Fibroblast of lung (primary cell): ENCODE data around the gene GUF1.

ENCODE experiments used
- CTCF ChIP-seq, 2 donors: IDR thresholded peaks in 1 of 2; conservative IDR thresholded peaks in 1 of 2; 1 replicate in 1 of 2; 2 replicates in 1 of 2; pipeline ENCODE4 v1.5.1; 2011 to 2012; ENCODE audit warnings: low read length in 2 of 2, control low read depth in 1 of 2, inconsistent platforms in 1 of 2, low read depth in 1 of 2, mild to moderate bottlenecking in 1 of 2
- EZH2 ChIP-seq: IDR thresholded peaks from 2 replicates; pipeline ENCODE4 v1.5.1; 2012; ENCODE audit warnings: low read length, control low read depth, mild to moderate bottlenecking; ENCODE audit errors: missing control alignments

- TF ChIP-seq CTCF (conservative IDR thresholded peaks at IDR 0.05 in 1 of 2, IDR thresholded peaks at IDR 0.05 in 1 of 2; ENCODE audit: low read depth in 1 of 2, low read length in 2 of 2): no peak
- TF ChIP-seq EZH2: no peak
Measured at GRCh38 chr4:44662623-44663005, 15.6 kb upstream of the GUF1 start.
